Right lobe of liver (tissue), 6 donors: ENCODE measurements around the gene PNPLA1. TPM values are rescaled to one million over a fixed set of nuclear protein-coding genes. Genes with fewer than 3 reads are reported as not detected.

Source experiments
- ATAC-seq, 4 donors: fragments of 200-7000 bp; cut with Tn5 transposase; one replicate each; pipeline ENCODE4 v1.9.1; 2020; ENCODE audit warnings: mild to moderate bottlenecking in 4 of 4, moderate library complexity in 4 of 4
- DNase-seq, 3 donors: peaks; one replicate each; pipeline ENCODE4 v3.0.0-alpha.2; 2020
- H3K27ac ChIP-seq, 3 donors: fragments of 200-600 bp; one replicate each; pipeline ENCODE4 v1.8.0; 2022
- H3K27me3 ChIP-seq, 2 donors: fragments of 200-600 bp; one replicate each; pipeline ENCODE4 v1.8.0; 2022
- H3K36me3 ChIP-seq, 4 donors: fragments of 200-600 bp; sonication (generic) in 1 of 4; one replicate each; pipeline versions ENCODE4 v1.5.1 to v1.8.0; 2017 to 2022; ENCODE audit warnings: control low read depth in 1 of 4
- H3K4me1 ChIP-seq, 4 donors: fragments of 200-600 bp; sonication (generic) in 1 of 4; one replicate each; pipeline versions ENCODE4 v1.5.1 to v1.8.0; 2017 to 2022; ENCODE audit warnings: control low read depth in 1 of 4
- H3K4me3 ChIP-seq, 3 donors: fragments of 200-600 bp; one replicate each; pipeline ENCODE4 v1.8.0; 2022
- H3K9me3 ChIP-seq, 4 donors: fragments of 200-600 bp; sonication (generic) in 1 of 4; one replicate each; pipeline versions ENCODE4 v1.5.1 to v1.8.0; 2017 to 2022; ENCODE audit warnings: control low read depth in 1 of 4
- POLR2A ChIP-seq: fragments of 450-650 bp; IDR thresholded peaks from one replicate; pipeline ENCODE4 v1.6.1; 2017; ENCODE audit warnings: antibody characterized with exemption, mild to moderate bottlenecking
- WGBS: methylation state at CpG from one replicate; pipeline ENCODE4 v1.1.6; 2018; ENCODE audit warnings: low coverage, low lambda C conversion rate; ENCODE audit not compliant: insufficient coverage; ENCODE audit errors: missing lambda C conversion rate; 5-methylcytosine and 5-hydroxymethylcytosine counted together
- intact Hi-C, 2 donors: fragments of 100-400 bp; cut with DNase I; formaldehyde crosslinking; loops; one replicate each; pipeline versions ENCODE4 v1.11.2 to v1.14.1; 2022
- total RNA-seq, 6 experiments: library from RNA; depleted of rRNA in 2 of 6; stranded (reverse); fragments of >200 nt in 2 of 6; fragmentation: NEBNext Ultra II Directional in 3 of 6; extraction: Animal tissue kit (Norgen Biotek cat#: 25700) in 3 of 6; gene quantifications; one replicate each; pipeline versions ENCODE4 v1.1.0 to v1.2.4, GENCODE V29; 2016 to 2023
- TF ChIP-seq, protein P1 (sequence below), 4 donors: fragments of 200-600 bp in 3 of 4; fragments of 450-650 bp in 1 of 4; IDR thresholded peaks; one replicate each; pipeline versions ENCODE4 v1.5.1 to v1.8.0; 2016 to 2022; ENCODE audit warnings: antibody characterized with exemption in 4 of 4, mild to moderate bottlenecking in 2 of 4
- donor health status: DM: no; HTN: yes; CAD: no.
- donor health status: DM: no; HTN: no; CAD: no.
- donor health status: DM: no; HTN: no; CAD: no.
- donor health status: DM: no; HTN: yes; CAD: no.
- donor health status: DM: no; HTN: yes; CAD: no.

PNPLA1 gene
- total RNA-seq, 6 experiments from 2014 or later = not detected

DNA sequence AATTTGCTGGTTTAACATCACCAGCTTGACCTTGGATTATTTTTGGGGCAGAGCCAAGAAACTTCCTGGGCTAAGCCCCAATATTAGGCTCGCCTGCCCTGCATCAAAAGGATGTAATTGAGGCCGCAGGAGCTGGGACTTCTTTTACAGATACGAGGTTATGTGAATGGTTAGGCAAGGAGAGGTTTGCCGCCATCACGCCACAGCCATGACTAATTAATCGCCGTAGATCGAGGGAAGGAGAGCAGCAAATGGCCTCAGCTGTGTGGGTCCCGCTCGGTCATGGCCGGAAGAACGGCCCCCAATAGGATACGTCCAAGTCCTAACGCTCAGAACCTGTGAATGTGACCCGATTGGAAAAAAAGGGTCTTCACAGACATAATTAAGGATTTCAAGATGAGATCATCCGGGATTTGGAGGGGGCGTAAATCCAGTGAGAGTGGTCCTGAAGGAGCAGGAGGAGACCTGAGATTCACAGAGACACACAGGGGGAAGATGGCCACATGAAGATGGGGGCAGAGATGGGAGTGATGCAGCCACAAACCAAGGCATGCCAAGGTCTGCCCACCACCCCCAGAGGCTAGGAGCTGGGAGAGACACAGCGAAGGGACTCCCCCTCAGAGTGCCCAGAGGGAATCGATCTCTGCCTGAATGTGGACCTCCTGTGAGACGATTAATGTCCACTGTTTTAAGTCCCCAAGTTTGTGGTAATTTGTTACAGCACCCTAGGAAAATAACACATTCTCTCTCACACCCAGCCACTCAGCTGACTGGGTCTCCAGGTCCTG lies 76.8 kb downstream of the PNPLA1 start:
- no peaks in the 10 kb centered on the region for H3K27me3 ChIP-seq
- DNase-seq (peak in 1 of 3 donors; percentile 3), ATAC-seq (no peak)
- no peaks in the 10 kb centered on the region for H3K9me3 ChIP-seq
- H3K4me3 ChIP-seq = no peak overlapping the region
- no peaks in the 10 kb centered on the region for H3K36me3 ChIP-seq
- H3K4me1 ChIP-seq = no peaks in the 10 kb centered on the region
- 94% methylated on average over 16 of the region's 20 CpGs for WGBS
- TF ChIP-seq POLR2A = no peak
- TF ChIP-seq, protein P1, sequence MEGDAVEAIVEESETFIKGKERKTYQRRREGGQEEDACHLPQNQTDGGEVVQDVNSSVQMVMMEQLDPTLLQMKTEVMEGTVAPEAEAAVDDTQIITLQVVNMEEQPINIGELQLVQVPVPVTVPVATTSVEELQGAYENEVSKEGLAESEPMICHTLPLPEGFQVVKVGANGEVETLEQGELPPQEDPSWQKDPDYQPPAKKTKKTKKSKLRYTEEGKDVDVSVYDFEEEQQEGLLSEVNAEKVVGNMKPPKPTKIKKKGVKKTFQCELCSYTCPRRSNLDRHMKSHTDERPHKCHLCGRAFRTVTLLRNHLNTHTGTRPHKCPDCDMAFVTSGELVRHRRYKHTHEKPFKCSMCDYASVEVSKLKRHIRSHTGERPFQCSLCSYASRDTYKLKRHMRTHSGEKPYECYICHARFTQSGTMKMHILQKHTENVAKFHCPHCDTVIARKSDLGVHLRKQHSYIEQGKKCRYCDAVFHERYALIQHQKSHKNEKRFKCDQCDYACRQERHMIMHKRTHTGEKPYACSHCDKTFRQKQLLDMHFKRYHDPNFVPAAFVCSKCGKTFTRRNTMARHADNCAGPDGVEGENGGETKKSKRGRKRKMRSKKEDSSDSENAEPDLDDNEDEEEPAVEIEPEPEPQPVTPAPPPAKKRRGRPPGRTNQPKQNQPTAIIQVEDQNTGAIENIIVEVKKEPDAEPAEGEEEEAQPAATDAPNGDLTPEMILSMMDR (IDR thresholded peaks at IDR 0.05) = no peak
- no peak overlapping the region for H3K27ac ChIP-seq
- intact Hi-C loops = no loop called here

DNA sequence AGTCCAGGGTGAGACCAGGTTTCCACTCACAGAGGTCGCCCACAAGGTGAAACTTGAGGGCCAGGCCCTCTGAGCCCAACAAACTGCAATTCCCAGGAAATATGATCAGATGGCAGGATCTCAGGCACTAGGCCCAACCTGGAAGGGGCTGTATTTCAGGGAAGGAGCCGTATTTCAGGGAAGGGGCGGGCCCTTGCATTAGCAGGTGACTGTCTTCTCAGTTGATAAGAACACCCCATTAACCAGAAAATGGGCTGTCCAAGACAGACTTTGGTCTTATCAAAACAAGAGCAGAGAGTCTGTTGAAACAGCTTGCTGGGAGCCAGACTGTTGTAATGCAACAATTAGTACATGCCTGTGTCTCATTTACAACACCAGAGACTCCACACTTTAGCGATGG lies 77.8 kb downstream of the PNPLA1 start:
- Histone ChIP-seq H3K27ac (no peak overlapping the region), H3K27me3 (no peaks in the 10 kb centered on the region), H3K4me3 (no peak overlapping the region), H3K36me3 (no peaks in the 10 kb centered on the region), H3K9me3 (peaks cover 0 to 3% (median 0%) of the 10 kb centered on the region in 4 donors), H3K4me1 (no peaks in the 10 kb centered on the region)
- WGBS = 89% methylated on average over 3 of the region's 4 CpGs
- intact Hi-C loops = no loop called here
- TF ChIP-seq POLR2A = no peak
- TF ChIP-seq, protein P1 (IDR thresholded peaks at IDR 0.05) = no peak
- peak in 2 of 4 donors; percentile 12 to 21 for ATAC-seq
- DNase-seq = no peak

DNA sequence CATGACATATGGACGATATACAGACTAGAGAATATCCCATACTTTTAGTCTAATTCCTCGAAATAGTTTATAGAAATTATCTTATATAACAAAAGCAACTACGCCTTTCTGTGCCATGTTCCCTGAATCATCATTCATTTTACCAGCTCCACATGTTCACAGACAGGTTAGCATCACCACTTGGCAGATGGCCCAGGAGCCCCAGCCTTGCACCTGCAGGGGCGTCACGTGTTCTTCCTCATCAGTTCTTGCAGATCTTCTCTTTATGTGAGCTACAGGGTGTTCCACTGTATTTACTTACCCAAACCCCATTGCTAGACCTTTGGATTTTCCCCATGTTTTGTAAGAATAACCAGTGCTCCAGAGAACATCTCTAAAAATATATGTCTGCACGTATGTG lies 79.4 kb downstream of the PNPLA1 start:
- TF ChIP-seq, protein P1 (IDR thresholded peaks at IDR 0.05) = no peak
- TF ChIP-seq POLR2A = no peak
- peak in 2 of 4 donors; percentile 11 to 56 for ATAC-seq
- H3K4me3 ChIP-seq = no peak overlapping the region
- DNase-seq = peak in 1 of 3 donors; percentile 59
- 54% methylated on average over 6 of the region's 6 CpGs for WGBS
- no peaks in the 10 kb centered on the region for H3K27me3 ChIP-seq
- H3K4me1 ChIP-seq = no peaks in the 10 kb centered on the region
- H3K9me3 ChIP-seq = peaks cover 0 to 5% (median 0%) of the 10 kb centered on the region in 4 donors
- H3K27ac ChIP-seq = no peak overlapping the region
- intact Hi-C loops = no loop called here
- no peaks in the 10 kb centered on the region for H3K36me3 ChIP-seq

DNA sequence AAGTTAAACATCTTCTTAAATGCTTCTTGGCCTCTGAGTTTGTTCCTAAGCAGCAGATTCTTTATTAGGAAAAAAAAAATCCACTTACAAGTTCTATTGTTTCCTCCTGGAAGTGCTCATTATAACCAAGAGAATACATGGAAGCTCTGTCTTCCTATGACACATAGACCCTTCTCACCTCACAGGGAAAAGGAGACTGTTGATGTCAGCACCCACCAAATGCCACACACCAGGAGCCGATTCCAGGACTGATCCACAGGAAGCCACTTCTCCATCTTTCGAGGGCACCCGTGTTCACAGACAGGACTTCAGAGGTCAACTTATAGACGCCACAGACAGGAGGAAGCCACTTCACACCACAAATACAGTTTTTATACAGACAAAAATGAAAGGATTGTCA lies 80.2 kb downstream of the PNPLA1 start:
- Histone ChIP-seq H3K9me3 (peaks cover 0 to 5% (median 0%) of the 10 kb centered on the region in 4 donors), H3K4me1 (no peaks in the 10 kb centered on the region), H3K27ac (no peak overlapping the region), H3K36me3 (no peaks in the 10 kb centered on the region), H3K4me3 (no peak overlapping the region), H3K27me3 (no peaks in the 10 kb centered on the region)
- 67% methylated on average over 4 of the region's 4 CpGs for WGBS
- ATAC-seq (peak; percentile 36 to 77 (median 58)), DNase-seq (no peak)
- intact Hi-C loops = loop anchor here in 1 of 2 donors (10.0 kb wide), 1 partner anchor 215 kb away; the partner anchor contains the start of gene MAPK13
- TF ChIP-seq, protein P1 (IDR thresholded peaks at IDR 0.05) = no peak
- no peak for TF ChIP-seq POLR2A
